ENCODE data around the gene S100PBP.
"Not testable (repeated sequence)": the region's sequence is repeated elsewhere in the genome, so short reads cannot be mapped to it uniquely, and the experiment has no call there.

Gene S100PBP

GRCh38 chr1:32900956-32901822 lies 83.7 kb downstream of the S100PBP start, which contains the start of gene TMEM54:
TSS of gene TMEM54 (minus strand) at chr1:32901389. CDS start at chr1:32901238, 151 bp downstream.
- DNase-seq (ENCODE audit: low spot score), result peak; percentile 90

- DNase-seq (ENCODE audit: low spot score), result no peak
Observed at GRCh38 chr1:32901823-32902534, 84.5 kb downstream of the S100PBP start.

- DNase-seq (ENCODE audit: low spot score), result no peak
Observed at GRCh38 chr1:32902535-32902920, 85.1 kb downstream of the S100PBP start.

GRCh38 chr1:32903991-32904785 lies 86.7 kb downstream of the S100PBP start:
- DNase-seq (ENCODE audit: low spot score), result no peak

- DNase-seq (ENCODE audit: low spot score), result no peak
Observed at GRCh38 chr1:32904797-32905196, 87.3 kb downstream of the S100PBP start.

- not testable (repeated sequence) for DNase-seq (ENCODE audit: low spot score)
Observed at GRCh38 chr1:32905588-32905987, 88.1 kb downstream of the S100PBP start.

- peak; percentile 7 for DNase-seq (ENCODE audit: low spot score)
Observed at GRCh38 chr1:32906654-32907053, 89.2 kb downstream of the S100PBP start.

- DNase-seq (ENCODE audit: low spot score), result peak; percentile 47
Observed at GRCh38 chr1:32907435-32907834, 90.0 kb downstream of the S100PBP start.

All from AG20443 (cell line).